Keratinocyte (primary cell): ENCODE measurements around the gene RILPL2. TPM values are rescaled to one million over a fixed set of nuclear protein-coding genes. Genes with fewer than 3 reads are reported as not detected.
A peak's percentile ranks its signal among the peaks of the same experiment; 100 is the strongest.
"Not testable (repeated sequence)": the region's sequence is repeated elsewhere in the genome, so short reads cannot be mapped to it uniquely, and the experiment has no call there.

ENCODE experiments used
- DNase-seq: peaks from one replicate; pipeline ENCODE4 v3.0.0-alpha.2; 2011; ENCODE audit warnings: low read depth, missing footprints, low spot score
- FAIRE-seq: peaks from 2 replicates; lab custom pipeline; 2011; peaks lifted over from hg19 to GRCh38; lab: Jason Lieb, UNC
- H2AFZ ChIP-seq: 2 replicates; pipeline ENCODE4 v1.6.0; 2012; ENCODE audit warnings: low read length, control low read depth, inconsistent platforms; ENCODE audit not compliant: control insufficient read depth
- H3K27ac ChIP-seq: 2 replicates; pipeline ENCODE4 v1.5.1; 2011; ENCODE audit warnings: low read length; ENCODE audit not compliant: control insufficient read depth, insufficient read depth
- H3K27me3 ChIP-seq: 3 replicates; pipeline ENCODE4 v1.6.0; 2011; ENCODE audit warnings: low read length; ENCODE audit not compliant: control insufficient read depth, insufficient read depth; ENCODE audit errors: extremely low read depth
- H3K36me3 ChIP-seq, 2 experiments: 2 replicates in 1 of 2; 3 replicates in 1 of 2; pipeline ENCODE4 v1.5.1; 2011; ENCODE audit warnings: low read length in 2 of 2, mild to moderate bottlenecking in 1 of 2; ENCODE audit not compliant: control insufficient read depth in 2 of 2, insufficient read depth in 2 of 2; ENCODE audit errors: extremely low read depth in 1 of 2
- H3K4me1 ChIP-seq: 3 replicates; pipeline ENCODE4 v1.5.1; 2011; ENCODE audit warnings: low read length; ENCODE audit not compliant: control insufficient read depth, insufficient read depth; ENCODE audit errors: extremely low read depth
- H3K4me2 ChIP-seq: 3 replicates; pipeline ENCODE4 v1.6.0; 2011; ENCODE audit warnings: low read depth, low read length; ENCODE audit not compliant: control insufficient read depth, insufficient read depth; ENCODE audit errors: extremely low read depth
- H3K4me3 ChIP-seq, 3 experiments: fragments of 200-600 bp in 1 of 3; sonication (generic) in 1 of 3; 2 replicates in 2 of 3; 3 replicates in 1 of 3; pipeline ENCODE4 v1.5.1; 2011 to 2016; ENCODE audit warnings: low read length in 3 of 3, mild to moderate bottlenecking in 3 of 3, control low read depth in 2 of 3, inconsistent platforms in 1 of 3, low read depth in 1 of 3, mixed read lengths in 1 of 3, mixed run types in 1 of 3, moderate library complexity in 1 of 3; ENCODE audit not compliant: control insufficient read depth in 2 of 3, insufficient read depth in 2 of 3; ENCODE audit errors: extremely low read depth in 1 of 3
- H3K79me2 ChIP-seq: 2 replicates; pipeline ENCODE4 v1.6.0; 2012; ENCODE audit warnings: low read length; ENCODE audit not compliant: control insufficient read depth, insufficient read depth
- H3K9ac ChIP-seq: 3 replicates; pipeline ENCODE4 v1.6.0; 2011; ENCODE audit warnings: low read length; ENCODE audit not compliant: control insufficient read depth, insufficient read depth; ENCODE audit errors: extremely low read depth
- H3K9me1 ChIP-seq: 3 replicates; pipeline ENCODE4 v1.6.0; 2011; ENCODE audit warnings: low read length; ENCODE audit not compliant: control insufficient read depth, insufficient read depth; ENCODE audit errors: extremely low read depth
- H3K9me3 ChIP-seq: 2 replicates; pipeline ENCODE4 v1.5.1; 2012; ENCODE audit warnings: low read depth, low read length; ENCODE audit not compliant: control insufficient read depth
- H4K20me1 ChIP-seq: 3 replicates; pipeline ENCODE4 v1.6.0; 2011; ENCODE audit warnings: low read length; ENCODE audit not compliant: control insufficient read depth, insufficient read depth; ENCODE audit errors: extremely low read depth
- CTCF ChIP-seq, 3 experiments: IDR thresholded peaks in 1 of 3; conservative IDR thresholded peaks in 1 of 3; optimal IDR thresholded peaks in 1 of 3; 2 replicates in 2 of 3; 3 replicates in 1 of 3; pipeline versions ENCODE3 to v1.5.1; 2011; ENCODE audit warnings: low read length in 3 of 3, mild to moderate bottlenecking in 3 of 3, moderate library complexity in 2 of 3, control low read depth in 1 of 3, inconsistent platforms in 1 of 3; ENCODE audit not compliant: insufficient read depth in 2 of 3; ENCODE audit errors: extremely low read depth in 1 of 3
- EZH2 ChIP-seq: IDR thresholded peaks from one replicate; pipeline ENCODE4 v1.6.1; 2012; ENCODE audit warnings: inconsistent platforms, mild to moderate bottlenecking, low read length, moderate library complexity
- dilution Hi-C: fragments of 300-500 bp; cut with MboI; formaldehyde crosslinking; loops from one replicate; pipeline ENCODE4 v1.7.0; 2020; ENCODE audit warnings: low sequenced_read_pairs; ENCODE audit not compliant: extremely low pct_ligation_motif_present
- polyA plus RNA-seq, 5 experiments: library from polyadenylated mRNA; depleted of rRNA in 3 of 5; stranded (reverse) in 3 of 5; stranded (forward) in 1 of 5; unstranded in 1 of 5; fragments of >200 nt; gene quantifications; 1 replicate in 1 of 5; 2 replicates in 3 of 5; 3 replicates in 1 of 5; pipeline versions ENCODE4 v1.2.1 to v1.2.3, GENCODE V29; 2011 to 2012; ENCODE audit warnings: missing spikeins in 2 of 5, low read depth in 1 of 5, low replicate concordance in 1 of 5

Gene RILPL2
- polyA plus RNA-seq, 1 donor (not counting 4 experiments of a cell fraction or from before 2014, with no cell fraction given): 3.6 TPM

- H3K27ac ChIP-seq: peak overlapping the region; percentile 75
- peak overlapping the region; percentile 76 for H3K9ac ChIP-seq
- TF ChIP-seq CTCF (optimal IDR thresholded peaks at IDR 0.05 in 1 of 3, IDR thresholded peaks at IDR 0.05 in 1 of 3, conservative IDR thresholded peaks at IDR 0.05 in 1 of 3; ENCODE audit: extremely low read depth in 1 of 3, insufficient read depth in 2 of 3, low read length in 3 of 3): no peak
- no peak for TF ChIP-seq EZH2
- H3K27me3 ChIP-seq: no peaks in the 10 kb centered on the region
- H3K4me2 ChIP-seq: peak overlapping the region; percentile 84
- H3K9me3 ChIP-seq: no peaks in the 10 kb centered on the region
- no peaks in the 10 kb centered on the region for H4K20me1 ChIP-seq
- H3K79me2 ChIP-seq: peaks cover 16% of the 10 kb centered on the region
- H3K4me3 ChIP-seq: peak overlapping the region; percentile 67 to 92 (median 90)
- H2AFZ ChIP-seq: peak overlapping the region; percentile 91
- no peak for DNase-seq
- peaks cover 25% of the 10 kb centered on the region for H3K4me1 ChIP-seq
- H3K9me1 ChIP-seq: no peaks in the 10 kb centered on the region
- no peaks in the 10 kb centered on the region for H3K36me3 ChIP-seq
- dilution Hi-C loops: no loop called here
- no peak for FAIRE-seq
These were observed 858 bp downstream of the RILPL2 start for GRCh38 chr12:123435636-123436016.

DNA sequence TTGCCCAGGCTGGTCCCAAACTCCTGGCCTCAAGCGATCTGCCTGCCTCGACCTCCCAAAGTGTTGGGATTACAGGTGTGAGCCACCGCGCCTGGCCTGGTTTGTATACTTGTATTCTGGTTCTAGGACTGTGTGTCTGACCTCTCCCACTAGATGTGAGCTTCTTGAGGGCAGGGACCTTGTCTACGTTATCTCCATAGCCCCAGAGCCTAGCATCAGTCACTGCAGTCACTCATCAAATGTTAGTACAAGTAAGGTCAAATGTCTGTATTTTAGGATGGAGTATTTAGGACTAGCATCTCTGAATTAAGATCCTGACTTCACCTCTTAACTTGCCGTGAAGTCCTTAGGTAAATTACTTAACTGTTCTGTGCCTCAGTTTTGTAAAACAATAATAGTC lies 2.9 kb downstream of the RILPL2 start:
- Histone ChIP-seq H3K9ac (no peak overlapping the region), H4K20me1 (no peaks in the 10 kb centered on the region), H3K27ac (no peak overlapping the region), H3K79me2 (peaks cover 16% of the 10 kb centered on the region), H3K36me3 (peaks cover 1 to 2% of the 10 kb centered on the region in 2 experiments), H3K27me3 (no peaks in the 10 kb centered on the region), H3K9me1 (no peaks in the 10 kb centered on the region), H2AFZ (no peak overlapping the region), H3K9me3 (no peaks in the 10 kb centered on the region), H3K4me2 (no peak overlapping the region), H3K4me1 (peaks cover 25% of the 10 kb centered on the region), H3K4me3 (no peak overlapping the region)
- TF ChIP-seq EZH2 (no peak), CTCF (optimal IDR thresholded peaks at IDR 0.05 in 1 of 3, IDR thresholded peaks at IDR 0.05 in 1 of 3, conservative IDR thresholded peaks at IDR 0.05 in 1 of 3; ENCODE audit: extremely low read depth in 1 of 3, insufficient read depth in 2 of 3, low read length in 3 of 3) (no peak)
- no peak for FAIRE-seq
- no peak for DNase-seq
- dilution Hi-C loops: no loop called here

DNA sequence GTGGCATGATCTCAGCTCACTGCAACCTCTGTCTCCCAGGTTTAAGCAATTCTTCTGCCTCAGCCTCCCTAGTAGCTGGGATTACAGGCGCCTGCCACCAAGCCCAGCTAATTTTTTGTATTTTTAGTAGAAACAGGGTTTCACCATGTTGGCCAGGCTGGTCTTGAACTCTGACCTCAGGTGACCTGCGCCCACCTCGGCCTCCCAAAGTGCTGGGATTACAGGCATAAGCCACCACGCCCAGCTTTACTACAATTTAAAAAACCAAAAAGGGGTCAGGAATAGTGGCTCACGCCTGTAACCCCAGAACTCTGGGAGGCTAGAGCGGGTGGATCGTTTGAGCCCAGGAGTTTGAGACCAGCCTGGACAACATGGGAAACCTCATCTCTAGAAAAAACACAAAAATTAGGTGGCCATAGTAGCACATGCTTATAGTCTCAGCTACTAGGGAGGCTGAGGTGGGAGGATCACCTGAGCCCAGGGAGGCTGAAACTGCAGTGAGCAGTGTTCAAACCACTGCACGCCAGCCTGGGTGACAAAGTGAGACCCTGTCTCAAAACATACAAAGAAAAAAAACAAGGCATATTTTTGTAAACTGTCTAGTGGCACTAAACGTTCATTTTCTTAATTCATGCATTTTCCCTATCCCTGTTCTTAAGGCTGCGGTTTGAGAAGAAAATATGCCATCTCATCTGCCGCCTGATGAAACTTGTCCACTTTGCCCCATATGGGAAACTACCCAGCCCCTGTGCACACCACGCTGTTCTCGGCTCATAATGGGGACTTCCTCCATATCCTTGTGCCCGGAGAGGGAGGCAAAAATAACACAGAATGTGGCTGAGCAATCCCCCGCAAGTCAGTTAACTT lies 4.3 kb downstream of the RILPL2 start:
- H3K36me3 ChIP-seq, H3K9me1 ChIP-seq, H4K20me1 ChIP-seq, dilution Hi-C loops, H3K9me3 ChIP-seq, H3K27me3 ChIP-seq, DNase-seq: not testable (repeated sequence)
- H3K27ac ChIP-seq: peak overlapping the region; percentile 74
- peak overlapping the region; percentile 79 for H3K4me2 ChIP-seq
- peak overlapping the region; percentile 5 to 43 (median 29) for H3K4me3 ChIP-seq
- H2AFZ ChIP-seq: peak overlapping the region; percentile 53
- H3K9ac ChIP-seq: peak overlapping the region; percentile 67
- H3K4me1 ChIP-seq: peaks cover 25% of the 10 kb centered on the region
- peak; percentile 61 for FAIRE-seq
- peaks cover 16% of the 10 kb centered on the region for H3K79me2 ChIP-seq
